ENCODE results near the gene CASTOR1. TPM values are rescaled to one million over a fixed set of nuclear protein-coding genes. Genes with fewer than 3 reads are reported as not detected.

The CASTOR1 gene
- total and polyA plus RNA-seq, 2 experiments from 2014 or later = 19.0 to 22.2 TPM

DNA sequence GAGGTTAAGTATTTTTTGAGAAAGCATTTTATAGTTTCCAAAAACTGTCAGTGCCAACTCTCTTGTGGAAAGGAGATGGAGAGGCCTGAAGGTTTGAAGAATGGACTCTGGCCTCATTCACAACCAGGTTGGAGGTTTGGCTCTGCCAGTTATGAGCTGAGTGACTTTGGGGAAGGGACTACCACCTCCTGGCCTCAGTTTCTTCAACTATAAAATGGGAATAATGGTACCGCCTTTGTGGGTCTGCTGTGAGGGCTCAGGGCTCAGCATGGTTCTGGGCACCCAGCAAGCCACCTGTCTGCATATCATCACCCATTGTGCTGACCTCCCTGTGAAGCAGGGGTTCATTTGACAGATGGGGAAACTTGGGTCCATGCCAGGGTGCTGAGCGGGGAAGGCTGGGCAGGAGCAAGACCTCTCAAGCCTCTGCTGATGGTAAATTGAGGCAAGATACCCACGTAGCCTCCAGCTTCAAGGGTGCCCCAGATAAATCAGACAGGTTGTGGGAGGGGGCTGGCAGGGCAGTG lies 39.2 kb downstream of the CASTOR1 start:
- Histone ChIP-seq H3K9me3 (ENCODE audit: low read depth) (no peaks in the 10 kb centered on the region), H3K27me3 (peaks cover 27% of the 10 kb centered on the region), H3K36me3 (no peaks in the 10 kb centered on the region), H3K27ac (no peak overlapping the region), H3K4me3 (no peak overlapping the region), H3K4me1 (ENCODE audit: low read depth) (peaks cover 5% of the 10 kb centered on the region)
- no peak for DNase-seq (ENCODE audit: low read depth in 1 of 2, low spot score in 1 of 2)
- TF ChIP-seq, protein P1, sequence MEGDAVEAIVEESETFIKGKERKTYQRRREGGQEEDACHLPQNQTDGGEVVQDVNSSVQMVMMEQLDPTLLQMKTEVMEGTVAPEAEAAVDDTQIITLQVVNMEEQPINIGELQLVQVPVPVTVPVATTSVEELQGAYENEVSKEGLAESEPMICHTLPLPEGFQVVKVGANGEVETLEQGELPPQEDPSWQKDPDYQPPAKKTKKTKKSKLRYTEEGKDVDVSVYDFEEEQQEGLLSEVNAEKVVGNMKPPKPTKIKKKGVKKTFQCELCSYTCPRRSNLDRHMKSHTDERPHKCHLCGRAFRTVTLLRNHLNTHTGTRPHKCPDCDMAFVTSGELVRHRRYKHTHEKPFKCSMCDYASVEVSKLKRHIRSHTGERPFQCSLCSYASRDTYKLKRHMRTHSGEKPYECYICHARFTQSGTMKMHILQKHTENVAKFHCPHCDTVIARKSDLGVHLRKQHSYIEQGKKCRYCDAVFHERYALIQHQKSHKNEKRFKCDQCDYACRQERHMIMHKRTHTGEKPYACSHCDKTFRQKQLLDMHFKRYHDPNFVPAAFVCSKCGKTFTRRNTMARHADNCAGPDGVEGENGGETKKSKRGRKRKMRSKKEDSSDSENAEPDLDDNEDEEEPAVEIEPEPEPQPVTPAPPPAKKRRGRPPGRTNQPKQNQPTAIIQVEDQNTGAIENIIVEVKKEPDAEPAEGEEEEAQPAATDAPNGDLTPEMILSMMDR (IDR thresholded peaks at IDR 0.05; ENCODE audit: low read depth, low read length) = no peak

DNA sequence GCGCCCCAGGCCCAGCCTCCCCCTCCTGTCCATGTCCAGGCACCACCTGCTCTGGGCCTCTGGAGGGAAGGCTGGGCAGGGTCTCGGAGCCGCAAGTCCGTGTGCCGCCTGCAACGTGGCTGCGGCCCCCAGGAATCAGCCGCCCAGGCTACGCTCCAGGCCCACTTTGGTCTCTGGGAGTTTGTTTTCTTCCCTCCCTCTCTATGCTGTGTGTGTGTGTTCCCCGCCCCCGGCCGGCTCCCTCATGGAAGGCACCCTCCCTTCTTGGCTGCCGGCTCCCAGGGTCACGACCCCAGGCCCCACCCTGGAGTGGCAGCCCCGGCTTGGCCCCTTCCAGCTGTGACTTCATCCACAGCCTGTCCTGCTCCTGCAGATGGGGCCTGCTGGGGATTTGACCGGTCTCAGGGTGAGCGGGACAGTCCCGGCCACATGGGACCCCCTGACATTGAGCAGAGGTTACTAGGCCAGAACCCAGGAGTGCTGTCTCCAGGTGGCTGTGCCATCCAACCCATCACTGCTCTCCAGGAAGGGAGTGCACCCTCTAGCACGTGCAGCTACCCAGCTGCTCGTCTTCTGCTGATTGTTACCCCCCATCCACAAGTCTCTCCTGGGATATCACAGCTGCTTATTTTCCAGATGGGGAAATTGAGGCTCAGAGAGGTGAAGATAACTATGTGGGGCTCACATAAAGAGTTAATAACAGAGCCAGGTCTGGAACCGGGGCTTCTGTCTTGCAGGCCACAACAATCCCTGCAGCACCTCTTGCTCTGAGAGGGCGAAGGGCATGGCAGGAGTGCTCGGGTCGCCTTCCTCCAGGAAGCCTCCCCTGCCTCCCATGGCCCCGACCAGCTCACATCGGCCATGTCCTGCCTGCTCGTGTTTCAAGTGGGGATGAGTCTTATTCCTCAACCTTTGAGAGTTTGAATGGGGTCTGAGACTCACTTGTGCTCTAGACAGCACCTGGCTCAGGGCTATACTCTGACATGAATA lies 40.0 kb downstream of the CASTOR1 start:
- TF ChIP-seq, protein P1 (IDR thresholded peaks at IDR 0.05; ENCODE audit: low read depth, low read length) = no peak
- DNase-seq (ENCODE audit: low read depth in 1 of 2, low spot score in 1 of 2) = no peak
- H3K27me3 ChIP-seq = peaks cover 34% of the 10 kb centered on the region
- no peak overlapping the region for H3K27ac ChIP-seq
- H3K36me3 ChIP-seq = no peaks in the 10 kb centered on the region
- H3K4me3 ChIP-seq = no peak overlapping the region
- H3K4me1 ChIP-seq (ENCODE audit: low read depth) = peaks cover 5% of the 10 kb centered on the region
- H3K9me3 ChIP-seq (ENCODE audit: low read depth) = no peaks in the 10 kb centered on the region

DNA sequence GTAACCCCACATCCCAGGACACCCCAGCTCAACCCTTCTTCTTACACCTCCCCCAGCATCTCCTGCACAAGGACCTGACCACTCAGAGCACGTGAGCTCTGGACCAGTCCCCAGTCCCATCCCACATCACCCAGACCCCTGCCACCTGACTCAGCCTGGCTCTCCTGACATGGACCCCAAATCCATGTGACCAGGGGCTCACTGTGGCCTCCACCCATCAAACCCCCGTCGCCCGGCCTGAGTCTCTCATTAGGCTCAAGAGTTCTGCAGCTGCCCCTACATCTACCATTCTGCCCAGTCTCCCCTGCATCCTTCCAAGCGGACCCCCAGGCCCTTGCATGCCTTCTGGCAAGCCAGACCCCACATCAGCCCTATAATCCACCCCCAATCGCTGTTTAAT lies 40.8 kb downstream of the CASTOR1 start:
- TF ChIP-seq, protein P1 (IDR thresholded peaks at IDR 0.05; ENCODE audit: low read depth, low read length) = no peak
- H3K27me3 ChIP-seq = peaks cover 34% of the 10 kb centered on the region

DNA sequence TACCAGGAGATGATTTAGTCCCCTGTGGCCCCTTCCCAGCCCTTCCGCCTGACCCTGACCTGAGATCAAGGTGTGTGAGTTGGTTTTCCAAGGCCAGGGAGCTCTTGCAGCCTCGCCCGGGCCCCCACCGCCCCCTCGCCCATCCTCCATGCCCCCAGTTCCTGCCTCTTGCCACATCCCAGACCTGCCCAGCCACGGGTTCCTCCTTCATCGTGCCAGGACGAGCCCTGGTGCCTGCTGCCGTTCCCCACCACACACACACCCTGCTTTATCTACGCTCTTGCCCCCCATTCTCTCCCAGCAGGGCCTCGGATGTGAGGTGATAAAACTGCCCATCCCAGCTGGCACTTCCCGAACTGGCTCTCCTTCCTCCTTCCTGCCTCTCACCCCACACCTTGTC lies 41.3 kb downstream of the CASTOR1 start:
- no peak overlapping the region for H3K27ac ChIP-seq
- TF ChIP-seq, protein P1 (IDR thresholded peaks at IDR 0.05; ENCODE audit: low read depth, low read length) = no peak
- H3K4me3 ChIP-seq = no peak overlapping the region
- peaks cover 34% of the 10 kb centered on the region for H3K27me3 ChIP-seq
- peaks cover 5% of the 10 kb centered on the region for H3K4me1 ChIP-seq (ENCODE audit: low read depth)
- DNase-seq (ENCODE audit: low read depth in 1 of 2, low spot score in 1 of 2) = no peak
- H3K36me3 ChIP-seq = no peaks in the 10 kb centered on the region
- no peaks in the 10 kb centered on the region for H3K9me3 ChIP-seq (ENCODE audit: low read depth)

More for the DNA sequence above, 40.8 kb downstream of the CASTOR1 start:
- Histone ChIP-seq H3K27ac (no peak overlapping the region), H3K4me1 (ENCODE audit: low read depth) (peaks cover 5% of the 10 kb centered on the region), H3K36me3 (no peaks in the 10 kb centered on the region), H3K9me3 (ENCODE audit: low read depth) (no peaks in the 10 kb centered on the region), H3K4me3 (no peak overlapping the region)
- DNase-seq (ENCODE audit: low read depth in 1 of 2, low spot score in 1 of 2) = no peak

DNA sequence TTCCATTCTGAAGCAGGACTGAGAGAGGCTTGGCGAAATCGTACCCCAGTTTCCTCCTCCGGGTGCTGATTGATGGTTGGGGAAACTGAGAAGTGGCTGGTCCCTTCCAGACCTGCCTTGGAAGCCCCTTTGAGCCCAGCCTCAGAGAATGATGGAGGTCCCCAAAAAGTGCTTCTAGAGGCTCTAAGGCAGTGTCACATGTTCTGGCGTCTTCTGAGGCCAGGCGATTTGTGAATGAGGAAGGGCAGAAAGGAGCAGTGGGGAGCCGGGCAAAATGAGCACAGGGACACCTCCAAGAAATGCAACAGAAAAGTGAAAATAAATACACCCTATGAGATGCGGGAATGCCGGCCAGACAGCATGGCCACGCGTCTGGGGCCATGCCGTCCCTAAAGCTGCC lies 41.7 kb downstream of the CASTOR1 start:
- Histone ChIP-seq H3K27me3 (peaks cover 34% of the 10 kb centered on the region), H3K27ac (no peak overlapping the region), H3K36me3 (no peaks in the 10 kb centered on the region), H3K9me3 (ENCODE audit: low read depth) (no peaks in the 10 kb centered on the region), H3K4me3 (no peak overlapping the region), H3K4me1 (ENCODE audit: low read depth) (peaks cover 5% of the 10 kb centered on the region)
- TF ChIP-seq, protein P1 (IDR thresholded peaks at IDR 0.05; ENCODE audit: low read depth, low read length) = no peak
- no peak for DNase-seq (ENCODE audit: low read depth in 1 of 2, low spot score in 1 of 2)

Measured in cardiac muscle cell (in vitro differentiated cells and primary cell).